Measurements from ENCODE around the gene GALNT11. TPM values are rescaled to one million over a fixed set of nuclear protein-coding genes. Genes with fewer than 3 reads are reported as not detected.

Gene GALNT11
- total RNA-seq, 2 experiments from 2014 or later = 17.6 to 17.8 TPM

- H3K4me1 Mint-ChIP-seq = peaks cover 5% of the 10 kb centered on the region
- no peaks in the 10 kb centered on the region for H3K9me3 Mint-ChIP-seq
- ChIA-PET CTCF (no interaction called here), POLR2A (no interaction called here)
- no peak overlapping the region for H3K4me3 Mint-ChIP-seq
- no peak overlapping the region for H3K27ac Mint-ChIP-seq
- peaks cover 46% of the 10 kb centered on the region for H3K36me3 Mint-ChIP-seq (ENCODE audit: low read depth)
- no peaks in the 10 kb centered on the region for H3K27me3 Mint-ChIP-seq
- no peak for DNase-seq
Observed at GRCh38 chr7:152162287-152162686, 136.8 kb downstream of the GALNT11 start.

Other genes with a start within 250 kb of the GALNT11 start
- gene PRKAG2, start 148.6 kb upstream of the GALNT11 start, total RNA-seq = 10 to 100 TPM; 25.4 to 33.7 TPM
- not detected for gene GALNTL5, start 69.2 kb upstream of the GALNT11 start, total RNA-seq

Measured in activated CD4-positive, alpha-beta memory T cell treated with anti-CD3 and anti-CD28 coated beads, Interleukin-2, amount 10 ng/mL, durations not matched to agents 7 days and 5 days (primary cell).